OCI-LY1 (cell line): ENCODE results near the gene NOL4.

Experiments used
- EZH2 ChIP-seq: fragments of 200-600 bp; sonication (generic), shearing (Covaris generic); IDR thresholded peaks from 2 replicates; pipeline ENCODE4 v1.8.0; 2017; ENCODE audit warnings: borderline replicate concordance, mixed run types, mild to moderate bottlenecking, antibody characterized with exemption, low read length, moderate library complexity, mixed read lengths
- TF ChIP-seq, protein P1 (sequence below): fragments of 200-600 bp; sonication (generic), shearing (Covaris generic); IDR thresholded peaks from 2 replicates; pipeline ENCODE4 v1.5.1; 2017; ENCODE audit warnings: mild to moderate bottlenecking, antibody characterized with exemption, low read length, moderate library complexity, mixed read lengths

- TF ChIP-seq, protein P1, sequence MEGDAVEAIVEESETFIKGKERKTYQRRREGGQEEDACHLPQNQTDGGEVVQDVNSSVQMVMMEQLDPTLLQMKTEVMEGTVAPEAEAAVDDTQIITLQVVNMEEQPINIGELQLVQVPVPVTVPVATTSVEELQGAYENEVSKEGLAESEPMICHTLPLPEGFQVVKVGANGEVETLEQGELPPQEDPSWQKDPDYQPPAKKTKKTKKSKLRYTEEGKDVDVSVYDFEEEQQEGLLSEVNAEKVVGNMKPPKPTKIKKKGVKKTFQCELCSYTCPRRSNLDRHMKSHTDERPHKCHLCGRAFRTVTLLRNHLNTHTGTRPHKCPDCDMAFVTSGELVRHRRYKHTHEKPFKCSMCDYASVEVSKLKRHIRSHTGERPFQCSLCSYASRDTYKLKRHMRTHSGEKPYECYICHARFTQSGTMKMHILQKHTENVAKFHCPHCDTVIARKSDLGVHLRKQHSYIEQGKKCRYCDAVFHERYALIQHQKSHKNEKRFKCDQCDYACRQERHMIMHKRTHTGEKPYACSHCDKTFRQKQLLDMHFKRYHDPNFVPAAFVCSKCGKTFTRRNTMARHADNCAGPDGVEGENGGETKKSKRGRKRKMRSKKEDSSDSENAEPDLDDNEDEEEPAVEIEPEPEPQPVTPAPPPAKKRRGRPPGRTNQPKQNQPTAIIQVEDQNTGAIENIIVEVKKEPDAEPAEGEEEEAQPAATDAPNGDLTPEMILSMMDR, result no peak
- no peak for TF ChIP-seq EZH2
Observed at GRCh38 chr18:34223164-34223892, 1.4 kb downstream of the NOL4 start.
